Neural cell (in vitro differentiated cells): ENCODE results near the gene COX17. TPM values are rescaled to one million over a fixed set of nuclear protein-coding genes. Genes with fewer than 3 reads are reported as not detected.
A peak's percentile ranks its signal among the peaks of the same experiment; 100 is the strongest.

Experiments used
- H2AFZ ChIP-seq: fragments of 200-600, 300-800 bp; sonication (generic), shearing (Covaris generic); 2 replicates; pipeline ENCODE4 v1.6.0; 2014; ENCODE audit warnings: low read depth, mild to moderate bottlenecking, antibody characterized with exemption, low read length, moderate library complexity
- H3F3A ChIP-seq: fragments of 200-600 bp; shearing (Covaris generic); 2 replicates; pipeline ENCODE4 v1.6.1; 2016; ENCODE audit warnings: mild to moderate bottlenecking, moderate library complexity, mixed read lengths, antibody characterized with exemption, low read length; ENCODE audit not compliant: insufficient read depth, poor library complexity, severe bottlenecking
- H3K27ac ChIP-seq: fragments of 200-600, 300-800 bp; sonication (generic), shearing (Covaris generic); 2 replicates; pipeline ENCODE4 v1.5.1; 2014; ENCODE audit warnings: mild to moderate bottlenecking, low read length, moderate library complexity
- H3K27me3 ChIP-seq: fragments of 300-800, 200-600 bp; sonication (generic), shearing (Covaris generic); 2 replicates; pipeline ENCODE4 v1.6.0; 2014; ENCODE audit warnings: mild to moderate bottlenecking, low read depth, low read length, moderate library complexity; ENCODE audit not compliant: insufficient read depth
- H3K36me3 ChIP-seq: fragments of 300-800, 200-600 bp; sonication (generic), shearing (Covaris generic); 2 replicates; pipeline ENCODE4 v1.5.1; 2014; ENCODE audit warnings: mild to moderate bottlenecking, antibody characterized with exemption, low read length, moderate library complexity; ENCODE audit not compliant: insufficient read depth
- H3K4me2 ChIP-seq: fragments of 300-800, 200-600 bp; sonication (generic), shearing (Covaris generic); 2 replicates; pipeline ENCODE4 v1.6.0; 2014; ENCODE audit warnings: mild to moderate bottlenecking, low read length
- H3K4me3 ChIP-seq: fragments of 300-800, 200-600 bp; sonication (generic), shearing (Covaris generic); 2 replicates; pipeline ENCODE4 v1.5.1; 2014; ENCODE audit warnings: mild to moderate bottlenecking, low read length, moderate library complexity
- H3K79me2 ChIP-seq: fragments of 200-600 bp; shearing (Covaris generic); replicated peaks from 2 replicates; pipeline ENCODE4 v1.6.0; 2014; ENCODE audit warnings: mild to moderate bottlenecking, low read length, moderate library complexity; ENCODE audit not compliant: insufficient read depth
- H3K9ac ChIP-seq: fragments of 300-800, 200-600 bp; sonication (generic), shearing (Covaris generic); 2 replicates; pipeline ENCODE4 v1.6.1; 2016; ENCODE audit warnings: mild to moderate bottlenecking, low read length, mixed read lengths
- H3K9me2 ChIP-seq: fragments of 200-600 bp; shearing (Covaris generic); 2 replicates; pipeline ENCODE4 v1.6.1; 2016; ENCODE audit warnings: mild to moderate bottlenecking, low read length, mixed read lengths; ENCODE audit not compliant: insufficient read depth
- H3K9me3 ChIP-seq: fragments of 200-600, 300-800 bp; sonication (generic), shearing (Covaris generic); 2 replicates; pipeline ENCODE4 v1.6.1; 2016; ENCODE audit warnings: mild to moderate bottlenecking, mixed run types, low read length, moderate library complexity, mixed read lengths
- H4K20me1 ChIP-seq: fragments of 200-600 bp; shearing (Covaris generic); 2 replicates; pipeline ENCODE4 v1.6.1; 2016; ENCODE audit warnings: mild to moderate bottlenecking, mixed run types; ENCODE audit not compliant: insufficient read depth
- CTCF ChIP-seq: fragments of 450-650 bp; IDR thresholded peaks from 2 replicates; pipeline ENCODE4 v1.5.1; 2014; ENCODE audit warnings: antibody characterized with exemption, mild to moderate bottlenecking, moderate library complexity; ENCODE audit not compliant: poor library complexity, severe bottlenecking
- EP300 ChIP-seq: fragments of 450-650 bp; conservative IDR thresholded peaks from 2 replicates; pipeline ENCODE4 v1.6.1; 2014; ENCODE audit warnings: antibody characterized with exemption, mild to moderate bottlenecking, moderate library complexity; ENCODE audit not compliant: poor library complexity, severe bottlenecking
- EZH2 ChIP-seq: fragments of 200-600, 300-800 bp; shearing (Covaris generic), sonication (generic); IDR thresholded peaks from 2 replicates; pipeline ENCODE4 v1.6.1; 2014; ENCODE audit warnings: antibody characterized with exemption, low read length, borderline replicate concordance, mild to moderate bottlenecking; ENCODE audit not compliant: insufficient read depth, poor library complexity, severe bottlenecking
- MXI1 ChIP-seq: fragments of 450-650 bp; conservative IDR thresholded peaks from 2 replicates; pipeline ENCODE4 v1.6.1; 2014; ENCODE audit warnings: antibody characterized with exemption, mild to moderate bottlenecking; ENCODE audit not compliant: poor library complexity, severe bottlenecking
- POLR2AphosphoS5 ChIP-seq: IDR thresholded peaks from 2 replicates; pipeline ENCODE4 v1.6.1; 2012
- RAD21 ChIP-seq: fragments of 450-650 bp; conservative IDR thresholded peaks from 2 replicates; pipeline ENCODE4 v1.6.1; 2014; ENCODE audit warnings: antibody characterized with exemption, mild to moderate bottlenecking, moderate library complexity
- SMC3 ChIP-seq: fragments of 450-650 bp; conservative IDR thresholded peaks from 2 replicates; pipeline ENCODE4 v1.6.1; 2014; ENCODE audit warnings: antibody characterized with exemption, mild to moderate bottlenecking, moderate library complexity; ENCODE audit not compliant: poor library complexity
- TAF1 ChIP-seq: IDR thresholded peaks from 2 replicates; pipeline ENCODE4 v1.6.1; 2012; ENCODE audit warnings: low read depth
- polyA plus RNA-seq: library from polyadenylated mRNA; depleted of rRNA; stranded (reverse); fragments of >200 nt; gene quantifications from 2 replicates; pipeline ENCODE4 v1.2.3, GENCODE V29; 2014
- TF ChIP-seq, protein P1 (sequence below): IDR thresholded peaks from 2 replicates; pipeline ENCODE4 v1.6.1; 2012; ENCODE audit warnings: borderline replicate concordance

COX17 gene
- polyA plus RNA-seq, 1 donor from 2014 or later, result 49.4 TPM

DNA sequence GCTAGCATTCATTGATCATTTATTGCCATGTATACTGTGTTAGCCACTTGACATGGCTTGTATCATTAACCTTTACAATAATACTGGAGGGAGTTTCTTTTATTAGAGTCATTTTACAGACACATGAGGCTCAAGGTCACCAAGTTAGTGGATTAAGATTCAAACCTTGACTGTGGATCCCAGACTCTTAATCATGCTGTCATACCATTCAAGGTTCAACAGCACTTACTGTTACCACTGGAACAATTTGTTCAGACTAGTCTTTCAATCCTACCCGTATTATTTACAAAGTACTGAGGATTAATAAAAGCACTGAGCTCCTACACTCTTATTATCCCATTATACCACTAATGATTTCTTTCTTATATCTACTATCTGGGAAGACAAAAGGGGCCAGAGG, 1.2 kb downstream of the COX17 start:
- Histone ChIP-seq H3K4me2 (peak overlapping the region; percentile 76), H3F3A (no peaks in the 10 kb centered on the region), H3K27me3 (no peaks in the 10 kb centered on the region), H3K9me2 (no peaks in the 10 kb centered on the region), H3K27ac (no peak overlapping the region), H3K79me2 (peaks cover 15% of the 10 kb centered on the region), H4K20me1 (no peaks in the 10 kb centered on the region), H2AFZ (no peak overlapping the region), H3K4me3 (peak overlapping the region; percentile 79), H3K9ac (peak overlapping the region; percentile 67), H3K36me3 (no peaks in the 10 kb centered on the region), H3K9me3 (no peaks in the 10 kb centered on the region)
- no peak for TF ChIP-seq MXI1

- Histone ChIP-seq H3K79me2 (peaks cover 15% of the 10 kb centered on the region), H3F3A (no peaks in the 10 kb centered on the region), H3K27me3 (no peaks in the 10 kb centered on the region), H4K20me1 (no peaks in the 10 kb centered on the region), H3K9me3 (no peaks in the 10 kb centered on the region), H2AFZ (no peak overlapping the region), H3K36me3 (no peaks in the 10 kb centered on the region), H3K27ac (no peak overlapping the region), H3K4me2 (peak overlapping the region; percentile 76), H3K4me3 (peak overlapping the region; percentile 79), H3K9ac (no peak overlapping the region), H3K9me2 (no peaks in the 10 kb centered on the region)
- no peak for TF ChIP-seq SMC3
- no peak for TF ChIP-seq MXI1
- TF ChIP-seq, protein P1, sequence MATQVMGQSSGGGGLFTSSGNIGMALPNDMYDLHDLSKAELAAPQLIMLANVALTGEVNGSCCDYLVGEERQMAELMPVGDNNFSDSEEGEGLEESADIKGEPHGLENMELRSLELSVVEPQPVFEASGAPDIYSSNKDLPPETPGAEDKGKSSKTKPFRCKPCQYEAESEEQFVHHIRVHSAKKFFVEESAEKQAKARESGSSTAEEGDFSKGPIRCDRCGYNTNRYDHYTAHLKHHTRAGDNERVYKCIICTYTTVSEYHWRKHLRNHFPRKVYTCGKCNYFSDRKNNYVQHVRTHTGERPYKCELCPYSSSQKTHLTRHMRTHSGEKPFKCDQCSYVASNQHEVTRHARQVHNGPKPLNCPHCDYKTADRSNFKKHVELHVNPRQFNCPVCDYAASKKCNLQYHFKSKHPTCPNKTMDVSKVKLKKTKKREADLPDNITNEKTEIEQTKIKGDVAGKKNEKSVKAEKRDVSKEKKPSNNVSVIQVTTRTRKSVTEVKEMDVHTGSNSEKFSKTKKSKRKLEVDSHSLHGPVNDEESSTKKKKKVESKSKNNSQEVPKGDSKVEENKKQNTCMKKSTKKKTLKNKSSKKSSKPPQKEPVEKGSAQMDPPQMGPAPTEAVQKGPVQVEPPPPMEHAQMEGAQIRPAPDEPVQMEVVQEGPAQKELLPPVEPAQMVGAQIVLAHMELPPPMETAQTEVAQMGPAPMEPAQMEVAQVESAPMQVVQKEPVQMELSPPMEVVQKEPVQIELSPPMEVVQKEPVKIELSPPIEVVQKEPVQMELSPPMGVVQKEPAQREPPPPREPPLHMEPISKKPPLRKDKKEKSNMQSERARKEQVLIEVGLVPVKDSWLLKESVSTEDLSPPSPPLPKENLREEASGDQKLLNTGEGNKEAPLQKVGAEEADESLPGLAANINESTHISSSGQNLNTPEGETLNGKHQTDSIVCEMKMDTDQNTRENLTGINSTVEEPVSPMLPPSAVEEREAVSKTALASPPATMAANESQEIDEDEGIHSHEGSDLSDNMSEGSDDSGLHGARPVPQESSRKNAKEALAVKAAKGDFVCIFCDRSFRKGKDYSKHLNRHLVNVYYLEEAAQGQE, result no peak
- TF ChIP-seq CTCF, result no peak
- TF ChIP-seq EP300, result no peak
- TF ChIP-seq TAF1, result no peak
- TF ChIP-seq EZH2, result no peak
- no peak for TF ChIP-seq POLR2AphosphoS5
- TF ChIP-seq RAD21, result no peak
These were observed 1.9 kb downstream of the COX17 start for GRCh38 chr3:119675188-119675874.
